ENCODE results near the gene SLCO2A1.

The SLCO2A1 gene

DNA sequence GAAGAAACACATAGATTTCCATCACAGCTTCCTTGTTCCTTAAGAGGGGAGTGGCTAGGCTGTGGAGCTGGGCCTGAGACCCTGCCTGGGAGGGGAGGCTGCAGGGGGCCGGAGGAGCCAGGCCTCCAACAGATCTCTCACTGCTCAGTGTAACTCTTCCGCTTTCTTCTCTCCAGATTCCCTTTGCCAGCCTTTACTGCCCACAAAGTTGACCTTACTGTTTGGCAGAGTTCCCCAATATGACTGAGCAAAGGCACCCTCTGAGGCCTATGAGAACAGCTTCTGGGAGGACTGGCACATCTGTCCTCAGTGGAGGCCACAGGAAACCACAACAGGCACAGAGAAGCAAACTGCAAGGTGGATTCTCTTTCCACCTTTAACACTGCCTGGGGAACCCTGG lies 38.1 kb downstream of the SLCO2A1 start:
- POLR2A ChIA-PET, result no interaction called here

DNA sequence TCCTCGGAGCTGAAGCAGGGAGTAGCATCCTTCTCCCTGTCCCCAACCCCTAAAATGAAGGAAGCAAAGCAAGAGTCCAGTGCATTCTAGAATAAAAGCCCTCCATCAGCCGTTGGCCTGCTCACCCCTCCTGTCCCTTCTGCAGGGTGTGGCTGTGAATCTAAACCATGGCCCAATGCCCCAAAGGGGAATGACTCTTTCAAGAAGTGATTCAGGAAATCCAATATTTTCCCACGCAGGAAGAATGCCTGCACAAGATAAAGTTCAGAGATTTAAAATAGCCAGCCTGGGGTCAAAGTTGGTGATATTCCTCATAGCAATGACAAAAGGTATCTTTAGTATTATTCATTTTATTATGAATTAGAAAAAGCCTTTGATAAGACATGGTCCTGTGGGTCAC lies 38.5 kb downstream of the SLCO2A1 start:
- Histone ChIP-seq H3K36me3 (ENCODE audit: control insufficient read depth in 2 of 2, insufficient read depth in 1 of 2, low read length in 2 of 2) (no peaks in the 10 kb centered on the region), H3K4me1 (ENCODE audit: control insufficient read depth, insufficient read depth, low read length) (peaks cover 8% of the 10 kb centered on the region), H3K4me3 (ENCODE audit: low read depth, low read length) (no peak overlapping the region), H3K9me3 (ENCODE audit: control insufficient read depth, insufficient read depth, low read depth, low read length) (no peaks in the 10 kb centered on the region), H3K27ac (ENCODE audit: extremely low read depth, low read depth, low read length) (no peak overlapping the region)
- TF ChIP-seq HOXD13 (CRISPR knock-in tag; IDR thresholded peaks at IDR 0.05; ENCODE audit: borderline replicate concordance), result no peak
- CTCF ChIA-PET, result no interaction called here
- POLR2A ChIA-PET, result no interaction called here

More for the DNA sequence above, 38.1 kb downstream of the SLCO2A1 start:
- Histone ChIP-seq H3K4me1 (ENCODE audit: control insufficient read depth, insufficient read depth, low read length) (peaks cover 4% of the 10 kb centered on the region), H3K36me3 (ENCODE audit: control insufficient read depth in 2 of 2, insufficient read depth in 1 of 2, low read length in 2 of 2) (no peaks in the 10 kb centered on the region), H3K9me3 (ENCODE audit: control insufficient read depth, insufficient read depth, low read depth, low read length) (no peaks in the 10 kb centered on the region), H3K4me3 (ENCODE audit: low read depth, low read length) (no peak overlapping the region), H3K27ac (ENCODE audit: extremely low read depth, low read depth, low read length) (no peak overlapping the region)
- TF ChIP-seq ZNF350 (tag by site-specific recombination; IDR thresholded peaks at IDR 0.05), result no peak
- no peak for TF ChIP-seq ZNF791 (tag by site-specific recombination; IDR thresholded peaks at IDR 0.05)
- TF ChIP-seq ZNF223 (tag by site-specific recombination; IDR thresholded peaks at IDR 0.05), result no peak
- no peak for TF ChIP-seq ZNF544 (tag by site-specific recombination; IDR thresholded peaks at IDR 0.05)
- no peak for TF ChIP-seq ZNF266 (tag by site-specific recombination; IDR thresholded peaks at IDR 0.05; ENCODE audit: low read depth)
- no peak for TF ChIP-seq ZNF24 (tag by site-specific recombination; IDR thresholded peaks at IDR 0.05)
- no peak for TF ChIP-seq SCRT2 (tag by site-specific recombination; IDR thresholded peaks at IDR 0.05)
- TF ChIP-seq, protein P1, sequence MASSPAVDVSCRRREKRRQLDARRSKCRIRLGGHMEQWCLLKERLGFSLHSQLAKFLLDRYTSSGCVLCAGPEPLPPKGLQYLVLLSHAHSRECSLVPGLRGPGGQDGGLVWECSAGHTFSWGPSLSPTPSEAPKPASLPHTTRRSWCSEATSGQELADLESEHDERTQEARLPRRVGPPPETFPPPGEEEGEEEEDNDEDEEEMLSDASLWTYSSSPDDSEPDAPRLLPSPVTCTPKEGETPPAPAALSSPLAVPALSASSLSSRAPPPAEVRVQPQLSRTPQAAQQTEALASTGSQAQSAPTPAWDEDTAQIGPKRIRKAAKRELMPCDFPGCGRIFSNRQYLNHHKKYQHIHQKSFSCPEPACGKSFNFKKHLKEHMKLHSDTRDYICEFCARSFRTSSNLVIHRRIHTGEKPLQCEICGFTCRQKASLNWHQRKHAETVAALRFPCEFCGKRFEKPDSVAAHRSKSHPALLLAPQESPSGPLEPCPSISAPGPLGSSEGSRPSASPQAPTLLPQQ (tag by site-specific recombination; IDR thresholded peaks at IDR 0.05), result no peak
- TF ChIP-seq ZNF10 (tag by site-specific recombination; IDR thresholded peaks at IDR 0.05), result no peak
- no peak for TF ChIP-seq ZNF658 (tag by site-specific recombination; IDR thresholded peaks at IDR 0.05)
- TF ChIP-seq ZNF561 (tag by site-specific recombination; IDR thresholded peaks at IDR 0.05; ENCODE audit: borderline replicate concordance), result no peak
- TF ChIP-seq ZNF549 (tag by site-specific recombination; IDR thresholded peaks at IDR 0.05), result no peak
- TF ChIP-seq, protein P2, sequence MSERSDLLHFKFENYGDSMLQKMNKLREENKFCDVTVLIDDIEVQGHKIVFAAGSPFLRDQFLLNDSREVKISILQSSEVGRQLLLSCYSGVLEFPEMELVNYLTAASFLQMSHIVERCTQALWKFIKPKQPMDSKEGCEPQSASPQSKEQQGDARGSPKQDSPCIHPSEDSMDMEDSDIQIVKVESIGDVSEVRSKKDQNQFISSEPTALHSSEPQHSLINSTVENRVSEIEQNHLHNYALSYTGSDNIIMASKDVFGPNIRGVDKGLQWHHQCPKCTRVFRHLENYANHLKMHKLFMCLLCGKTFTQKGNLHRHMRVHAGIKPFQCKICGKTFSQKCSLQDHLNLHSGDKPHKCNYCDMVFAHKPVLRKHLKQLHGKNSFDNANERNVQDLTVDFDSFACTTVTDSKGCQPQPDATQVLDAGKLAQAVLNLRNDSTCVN (tag by site-specific recombination; optimal IDR thresholded peaks at IDR 0.05), result no peak
- CTCF ChIA-PET, result interaction anchor here (0.6 to 0.7 kb wide), 2 partner anchors 164 to 254 kb away, joined by 3 read pairs; no protein-coding TSS in a partner anchor

DNA sequence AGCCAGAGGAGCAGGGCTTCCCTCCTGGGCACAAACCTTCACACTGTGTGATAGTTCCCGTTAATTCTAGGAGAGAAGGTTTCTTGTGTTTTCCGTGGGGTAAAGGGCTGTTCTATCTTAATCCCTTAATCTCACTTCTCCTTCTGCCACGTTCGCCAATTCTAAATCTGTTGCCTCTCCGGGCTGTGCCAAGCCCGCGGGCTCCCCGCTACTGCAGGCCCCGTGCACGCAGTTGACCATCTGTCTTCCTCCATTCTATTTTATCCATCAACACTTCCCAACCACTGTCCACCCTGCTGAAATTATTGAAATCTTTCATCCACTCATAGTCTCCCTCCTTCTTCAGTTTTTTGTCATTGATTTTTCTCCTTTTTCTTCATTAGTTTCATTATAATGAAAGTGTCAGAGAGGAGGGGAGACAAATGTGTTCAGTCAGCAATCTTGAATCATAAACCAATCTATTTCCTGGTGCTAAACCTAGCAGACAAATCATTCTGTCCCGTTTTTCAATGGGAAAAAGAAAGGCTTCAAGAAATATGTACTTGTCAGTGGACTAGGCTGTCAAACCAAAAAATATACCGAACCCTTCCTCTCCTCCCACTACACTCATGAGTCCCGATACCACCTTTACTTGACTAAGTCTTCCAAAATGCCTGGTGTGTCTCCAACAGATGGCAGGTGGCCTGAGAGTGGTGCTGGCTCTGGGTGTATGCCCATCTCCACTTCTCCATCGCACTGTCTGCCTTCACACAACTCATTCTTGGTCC lies 39.6 kb downstream of the SLCO2A1 start:
- peaks cover 8% of the 10 kb centered on the region for H3K4me1 ChIP-seq (ENCODE audit: control insufficient read depth, insufficient read depth, low read length)
- CTCF ChIA-PET, result no interaction called here
- H3K27ac ChIP-seq (ENCODE audit: extremely low read depth, low read depth, low read length), result no peak overlapping the region
- no peaks in the 10 kb centered on the region for H3K9me3 ChIP-seq (ENCODE audit: control insufficient read depth, insufficient read depth, low read depth, low read length)
- H3K4me3 ChIP-seq (ENCODE audit: low read depth, low read length), result no peak overlapping the region
- no peaks in the 10 kb centered on the region for H3K36me3 ChIP-seq (ENCODE audit: control insufficient read depth in 2 of 2, insufficient read depth in 1 of 2, low read length in 2 of 2)
- POLR2A ChIA-PET, result no interaction called here
- TF ChIP-seq, protein P3, sequence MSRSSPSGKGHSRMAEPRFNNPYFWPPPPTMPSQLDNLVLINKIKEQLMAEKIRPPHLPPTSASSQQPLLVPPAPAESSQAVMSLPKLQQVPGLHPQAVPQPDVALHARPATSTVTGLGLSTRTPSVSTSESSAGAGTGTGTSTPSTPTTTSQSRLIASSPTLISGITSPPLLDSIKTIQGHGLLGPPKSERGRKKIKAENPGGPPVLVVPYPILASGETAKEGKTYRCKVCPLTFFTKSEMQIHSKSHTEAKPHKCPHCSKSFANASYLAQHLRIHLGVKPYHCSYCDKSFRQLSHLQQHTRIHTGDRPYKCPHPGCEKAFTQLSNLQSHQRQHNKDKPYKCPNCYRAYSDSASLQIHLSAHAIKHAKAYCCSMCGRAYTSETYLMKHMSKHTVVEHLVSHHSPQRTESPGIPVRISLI (tag by site-specific recombination; IDR thresholded peaks at IDR 0.05), result no peak
- TF ChIP-seq ZSCAN30 (tag by site-specific recombination; IDR thresholded peaks at IDR 0.05) (no peak), ZNF837 (tag by site-specific recombination; IDR thresholded peaks at IDR 0.05) (no peak), ZSCAN23 (tag by site-specific recombination; IDR thresholded peaks at IDR 0.05) (no peak), ZNF510 (tag by site-specific recombination; IDR thresholded peaks at IDR 0.05; ENCODE audit: insufficient replicate concordance) (no peak), WT1 (tag by site-specific recombination; IDR thresholded peaks at IDR 0.05) (no peak)
- TF ChIP-seq, protein P4, sequence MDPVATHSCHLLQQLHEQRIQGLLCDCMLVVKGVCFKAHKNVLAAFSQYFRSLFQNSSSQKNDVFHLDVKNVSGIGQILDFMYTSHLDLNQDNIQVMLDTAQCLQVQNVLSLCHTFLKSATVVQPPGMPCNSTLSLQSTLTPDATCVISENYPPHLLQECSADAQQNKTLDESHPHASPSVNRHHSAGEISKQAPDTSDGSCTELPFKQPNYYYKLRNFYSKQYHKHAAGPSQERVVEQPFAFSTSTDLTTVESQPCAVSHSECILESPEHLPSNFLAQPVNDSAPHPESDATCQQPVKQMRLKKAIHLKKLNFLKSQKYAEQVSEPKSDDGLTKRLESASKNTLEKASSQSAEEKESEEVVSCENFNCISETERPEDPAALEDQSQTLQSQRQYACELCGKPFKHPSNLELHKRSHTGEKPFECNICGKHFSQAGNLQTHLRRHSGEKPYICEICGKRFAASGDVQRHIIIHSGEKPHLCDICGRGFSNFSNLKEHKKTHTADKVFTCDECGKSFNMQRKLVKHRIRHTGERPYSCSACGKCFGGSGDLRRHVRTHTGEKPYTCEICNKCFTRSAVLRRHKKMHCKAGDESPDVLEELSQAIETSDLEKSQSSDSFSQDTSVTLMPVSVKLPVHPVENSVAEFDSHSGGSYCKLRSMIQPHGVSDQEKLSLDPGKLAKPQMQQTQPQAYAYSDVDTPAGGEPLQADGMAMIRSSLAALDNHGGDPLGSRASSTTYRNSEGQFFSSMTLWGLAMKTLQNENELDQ (tag by site-specific recombination; IDR thresholded peaks at IDR 0.05; ENCODE audit: low read depth), result no peak
- TF ChIP-seq, protein P5, sequence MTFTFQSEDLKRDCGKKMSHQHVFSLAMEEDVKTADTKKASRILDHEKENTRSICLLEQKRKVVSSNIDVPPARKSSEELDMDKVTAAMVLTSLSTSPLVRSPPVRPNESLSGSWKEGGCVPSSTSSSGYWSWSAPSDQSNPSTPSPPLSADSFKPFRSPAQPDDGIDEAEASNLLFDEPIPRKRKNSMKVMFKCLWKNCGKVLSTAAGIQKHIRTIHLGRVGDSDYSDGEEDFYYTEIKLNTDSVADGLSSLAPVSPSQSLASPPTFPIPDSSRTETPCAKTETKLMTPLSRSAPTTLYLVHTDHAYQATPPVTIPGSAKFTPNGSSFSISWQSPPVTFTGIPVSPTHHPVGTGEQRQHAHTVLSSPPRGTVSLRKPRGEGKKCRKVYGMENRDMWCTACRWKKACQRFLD (tag by site-specific recombination; IDR thresholded peaks at IDR 0.05), result no peak
- TF ChIP-seq, protein P6, sequence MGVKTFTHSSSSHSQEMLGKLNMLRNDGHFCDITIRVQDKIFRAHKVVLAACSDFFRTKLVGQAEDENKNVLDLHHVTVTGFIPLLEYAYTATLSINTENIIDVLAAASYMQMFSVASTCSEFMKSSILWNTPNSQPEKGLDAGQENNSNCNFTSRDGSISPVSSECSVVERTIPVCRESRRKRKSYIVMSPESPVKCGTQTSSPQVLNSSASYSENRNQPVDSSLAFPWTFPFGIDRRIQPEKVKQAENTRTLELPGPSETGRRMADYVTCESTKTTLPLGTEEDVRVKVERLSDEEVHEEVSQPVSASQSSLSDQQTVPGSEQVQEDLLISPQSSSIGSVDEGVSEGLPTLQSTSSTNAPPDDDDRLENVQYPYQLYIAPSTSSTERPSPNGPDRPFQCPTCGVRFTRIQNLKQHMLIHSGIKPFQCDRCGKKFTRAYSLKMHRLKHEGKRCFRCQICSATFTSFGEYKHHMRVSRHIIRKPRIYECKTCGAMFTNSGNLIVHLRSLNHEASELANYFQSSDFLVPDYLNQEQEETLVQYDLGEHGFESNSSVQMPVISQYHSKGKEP (tag by site-specific recombination; IDR thresholded peaks at IDR 0.05), result no peak
